Type B pancreatic cell (in vitro differentiated cells): ENCODE measurements around the gene PDIA2. TPM values are rescaled to one million over a fixed set of nuclear protein-coding genes. Genes with fewer than 3 reads are reported as not detected.
A peak's percentile ranks its signal among the peaks of the same experiment; 100 is the strongest.
"Not testable (repeated sequence)": the region's sequence is repeated elsewhere in the genome, so short reads cannot be mapped to it uniquely, and the experiment has no call there.

Experiments used
- DNase-seq: peaks from one replicate; pipeline ENCODE4 v3.0.0; 2021; ENCODE audit warnings: mixed read lengths; ENCODE audit not compliant: unreplicated experiment; ENCODE audit errors: extremely low spot score
- H3K27ac Mint-ChIP-seq: 2 replicates; pipeline ENCODE4 v1.8.0; 2021; ENCODE audit warnings: mild to moderate bottlenecking, mixed read lengths
- H3K27me3 Mint-ChIP-seq: 2 replicates; pipeline ENCODE4 v1.8.0; 2021; ENCODE audit warnings: mixed read lengths
- H3K36me3 Mint-ChIP-seq: 2 replicates; pipeline ENCODE4 v1.8.0; 2021; ENCODE audit warnings: mixed read lengths
- H3K4me1 Mint-ChIP-seq: one replicate; pipeline ENCODE4 v1.8.0; 2021; ENCODE audit warnings: mixed read lengths; ENCODE audit not compliant: unreplicated experiment
- H3K4me3 Mint-ChIP-seq: 2 replicates; pipeline ENCODE4 v1.8.0; 2021; ENCODE audit warnings: mild to moderate bottlenecking, mixed read lengths
- H3K9me3 Mint-ChIP-seq: 2 replicates; pipeline ENCODE4 v1.8.0; 2021; ENCODE audit warnings: mixed read lengths
- total RNA-seq: library from RNA; stranded (reverse); gene quantifications from 2 replicates; pipeline ENCODE4 v1.2.1, GENCODE V29; 2021; ENCODE audit warnings: low replicate concordance
- TF ChIP-seq, protein P1 (sequence below): fragments of 200-600 bp; sonication (generic); conservative IDR thresholded peaks from 2 replicates; pipeline ENCODE4 v1.5.0; 2021; ENCODE audit warnings: antibody characterized with exemption, mild to moderate bottlenecking

PDIA2 gene
- total RNA-seq, 1 donor from 2014 or later, result 1.0 TPM

GRCh38 chr16:333406-334094, 50.6 kb downstream of the PDIA2 start:
- H3K27me3 Mint-ChIP-seq, result no peaks in the 10 kb centered on the region
- peaks cover 22% of the 10 kb centered on the region for H3K4me1 Mint-ChIP-seq
- TF ChIP-seq, protein P1, sequence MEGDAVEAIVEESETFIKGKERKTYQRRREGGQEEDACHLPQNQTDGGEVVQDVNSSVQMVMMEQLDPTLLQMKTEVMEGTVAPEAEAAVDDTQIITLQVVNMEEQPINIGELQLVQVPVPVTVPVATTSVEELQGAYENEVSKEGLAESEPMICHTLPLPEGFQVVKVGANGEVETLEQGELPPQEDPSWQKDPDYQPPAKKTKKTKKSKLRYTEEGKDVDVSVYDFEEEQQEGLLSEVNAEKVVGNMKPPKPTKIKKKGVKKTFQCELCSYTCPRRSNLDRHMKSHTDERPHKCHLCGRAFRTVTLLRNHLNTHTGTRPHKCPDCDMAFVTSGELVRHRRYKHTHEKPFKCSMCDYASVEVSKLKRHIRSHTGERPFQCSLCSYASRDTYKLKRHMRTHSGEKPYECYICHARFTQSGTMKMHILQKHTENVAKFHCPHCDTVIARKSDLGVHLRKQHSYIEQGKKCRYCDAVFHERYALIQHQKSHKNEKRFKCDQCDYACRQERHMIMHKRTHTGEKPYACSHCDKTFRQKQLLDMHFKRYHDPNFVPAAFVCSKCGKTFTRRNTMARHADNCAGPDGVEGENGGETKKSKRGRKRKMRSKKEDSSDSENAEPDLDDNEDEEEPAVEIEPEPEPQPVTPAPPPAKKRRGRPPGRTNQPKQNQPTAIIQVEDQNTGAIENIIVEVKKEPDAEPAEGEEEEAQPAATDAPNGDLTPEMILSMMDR, result no peak
- H3K4me3 Mint-ChIP-seq, result no peak overlapping the region
- no peak overlapping the region for H3K27ac Mint-ChIP-seq
- no peak for DNase-seq
- H3K9me3 Mint-ChIP-seq, result no peaks in the 10 kb centered on the region
- peaks cover 7% of the 10 kb centered on the region for H3K36me3 Mint-ChIP-seq

DNA sequence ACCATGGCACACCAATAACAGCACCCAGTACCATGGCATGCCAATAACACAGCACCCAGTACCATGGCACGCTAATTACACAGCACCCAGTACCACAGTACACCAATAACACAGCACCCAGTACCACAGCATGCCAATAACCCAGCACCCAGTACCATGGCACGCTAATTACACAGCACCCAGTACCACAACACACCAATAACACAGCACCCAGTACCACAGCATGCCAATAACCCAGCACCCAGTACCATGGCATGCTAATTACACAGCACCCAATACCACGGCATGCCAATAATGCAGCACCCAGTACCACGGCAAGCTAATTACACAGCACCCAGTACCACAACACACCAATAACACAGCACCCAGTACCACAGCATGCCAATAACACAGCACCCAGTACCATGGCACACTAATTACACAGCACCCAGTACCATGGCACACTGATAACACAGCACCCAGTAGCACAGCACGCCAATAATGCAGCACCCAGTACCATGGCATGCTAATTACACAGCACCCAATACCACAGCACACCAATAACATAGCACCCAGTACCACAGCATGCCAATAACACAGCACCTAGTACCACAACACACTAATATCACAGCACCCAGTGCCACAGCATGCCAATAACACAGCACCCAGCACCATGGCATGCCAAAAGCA, 51.3 kb downstream of the PDIA2 start:
- not testable (repeated sequence) for H3K36me3 Mint-ChIP-seq, H3K9me3 Mint-ChIP-seq, H3K4me3 Mint-ChIP-seq, H3K27ac Mint-ChIP-seq, DNase-seq, H3K27me3 Mint-ChIP-seq
- peaks cover 22% of the 10 kb centered on the region for H3K4me1 Mint-ChIP-seq

DNA sequence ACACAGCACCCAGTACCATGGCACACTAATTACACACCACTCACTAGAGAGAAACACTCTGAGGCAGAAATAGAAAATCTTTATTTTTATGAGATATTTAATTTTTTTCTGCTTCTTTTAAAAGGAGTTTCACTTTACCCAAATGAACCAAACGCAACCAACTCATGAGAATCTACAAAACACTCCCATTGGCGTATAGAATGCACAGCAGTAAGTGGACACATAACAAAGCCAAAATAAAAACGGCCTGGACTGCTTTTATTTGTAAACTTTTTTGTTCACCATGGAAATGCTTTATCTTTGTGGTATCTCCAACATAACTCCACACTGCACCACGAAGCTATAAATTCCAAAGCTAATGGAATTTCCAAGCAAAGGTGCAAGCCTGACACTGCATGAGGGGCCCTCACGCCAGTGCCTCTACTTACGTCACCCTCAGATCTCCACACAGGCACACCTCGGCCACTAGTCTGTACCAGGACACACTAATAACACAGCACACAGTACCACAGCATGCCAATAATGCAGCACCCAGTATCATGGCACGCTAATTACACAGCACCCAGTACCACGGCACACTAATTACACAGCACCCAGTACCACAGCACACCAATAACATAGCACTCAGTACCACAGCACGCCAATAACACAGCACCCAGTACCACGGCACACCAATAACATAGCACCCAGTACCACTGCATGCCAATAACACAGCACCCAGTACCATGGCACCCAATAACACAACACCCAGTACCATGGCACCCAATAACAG, 52.1 kb downstream of the PDIA2 start:
- not testable (repeated sequence) for H3K27me3 Mint-ChIP-seq, H3K9me3 Mint-ChIP-seq, DNase-seq, H3K4me3 Mint-ChIP-seq
- Mint-ChIP-seq H3K36me3 (peaks cover 12% of the 10 kb centered on the region), H3K27ac (peak overlapping the region; percentile 51), H3K4me1 (peaks cover 22% of the 10 kb centered on the region)

DNA sequence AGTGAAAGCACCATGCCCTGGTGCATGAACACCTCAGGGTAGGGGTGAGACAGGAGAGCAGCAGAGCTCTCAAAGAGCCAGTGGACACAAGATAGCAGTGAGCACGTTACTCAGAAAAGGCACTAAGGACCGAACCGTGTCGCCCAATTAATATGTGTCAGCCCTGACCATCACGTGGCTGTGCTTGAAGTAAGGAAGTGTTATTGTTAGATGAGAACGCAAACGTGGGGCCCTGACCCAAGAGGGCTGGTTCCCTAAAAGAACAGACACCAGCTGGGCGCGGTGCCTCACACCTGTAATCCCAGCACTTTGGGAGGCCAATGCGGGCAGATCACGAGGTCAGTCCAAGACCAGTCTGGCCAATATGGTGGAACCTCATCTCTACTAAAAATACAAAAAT, 53.3 kb downstream of the PDIA2 start:
- Mint-ChIP-seq H3K27me3 (no peaks in the 10 kb centered on the region), H3K4me3 (no peak overlapping the region), H3K4me1 (peaks cover 11% of the 10 kb centered on the region), H3K9me3 (no peaks in the 10 kb centered on the region), H3K27ac (no peak overlapping the region), H3K36me3 (peaks cover 13% of the 10 kb centered on the region)
- TF ChIP-seq, protein P1, result no peak
- DNase-seq, result no peak

Other genes starting within 250 kb of the PDIA2 start
- 12.6 and 17.6 TPM in 2 replicates for gene POLR3K, start 229.6 kb upstream of the PDIA2 start, total RNA-seq
- gene SNRNP25, start 229.3 kb upstream of the PDIA2 start, total RNA-seq, result 38.5 and 48.7 TPM in 2 replicates
- 25.3 and 27.3 TPM in 2 replicates for gene RHBDF1, start 210.5 kb upstream of the PDIA2 start, total RNA-seq
- gene MPG, start 204.9 kb upstream of the PDIA2 start, total RNA-seq, result 38.0 and 40.0 TPM in 2 replicates
- gene NPRL3, start 144.5 kb upstream of the PDIA2 start, total RNA-seq, result 37.9 and 38.7 TPM in 2 replicates
- not detected in 2 replicates for gene HBZ, start 130.5 kb upstream of the PDIA2 start, total RNA-seq
- not detected in 2 replicates for gene HBM, start 117.2 kb upstream of the PDIA2 start, total RNA-seq
- gene HBA2, start 110.3 kb upstream of the PDIA2 start, total RNA-seq, result not detected in 2 replicates
- not detected in 2 replicates for gene HBA1, start 106.5 kb upstream of the PDIA2 start, total RNA-seq
- 1.1 and 1.5 TPM in 2 replicates for gene HBQ1, start 102.7 kb upstream of the PDIA2 start, total RNA-seq
- 95.3 and 154 TPM in 2 replicates for gene LUC7L, start 53.7 kb upstream of the PDIA2 start, total RNA-seq
- 125 and 143 TPM in 2 replicates for gene FAM234A, start 48.3 kb upstream of the PDIA2 start, total RNA-seq
- gene RGS11, start 7.2 kb upstream of the PDIA2 start, total RNA-seq, result 6.6 and 8.8 TPM in 2 replicates
- 2.5 and 5.0 TPM in 2 replicates for gene ARHGDIG, start 2.6 kb upstream of the PDIA2 start, total RNA-seq
- 30.6 and 31.8 TPM in 2 replicates for gene AXIN1, start 69.6 kb downstream of the PDIA2 start, total RNA-seq
- gene MRPL28, start 87.4 kb downstream of the PDIA2 start, total RNA-seq, result 69.6 and 75.3 TPM in 2 replicates
- 56.0 and 71.1 TPM in 2 replicates for gene PGAP6, start 98.8 kb downstream of the PDIA2 start, total RNA-seq
- gene NME4, start 114.0 kb downstream of the PDIA2 start, total RNA-seq, result 72.8 and 166 TPM in 2 replicates
- gene DECR2, start 118.7 kb downstream of the PDIA2 start, total RNA-seq, result 21.5 and 22.1 TPM in 2 replicates
- 43.4 and 52.1 TPM in 2 replicates for gene RAB11FIP3, start 142.5 kb downstream of the PDIA2 start, total RNA-seq
- 50.1 and 52.3 TPM in 2 replicates for gene CAPN15, start 244.5 kb downstream of the PDIA2 start, total RNA-seq